Common myeloid progenitor, CD34-positive (primary cell): ENCODE measurements around the gene PDGFA.

Source experiments
- CTCF ChIA-PET: fragments of 350-600 bp; sonication (Branson Sonifier 250); formaldehyde crosslinking; loops from one replicate; lab custom pipeline; 2021; ENCODE audit warnings: antibody characterized with exemption; lab: Charles Lee
- POLR2A ChIA-PET: fragments of 350-600 bp; sonication (Branson Sonifier 250); formaldehyde crosslinking; loops from one replicate; lab custom pipeline; 2021; ENCODE audit warnings: antibody characterized with exemption; lab: Charles Lee
- DNase-seq, 3 donors: peaks; one replicate each; pipeline versions ENCODE4 v3.0.0 to v3.0.0-alpha.2; 2013
- H3K27ac ChIP-seq, 2 experiments: 1 replicate in 1 of 2; 2 replicates in 1 of 2; pipeline ENCODE4 v1.7.0; 2013; ENCODE audit warnings: inconsistent platforms in 2 of 2, low read length in 2 of 2, mild to moderate bottlenecking in 2 of 2, low read depth in 1 of 2, moderate library complexity in 1 of 2; ENCODE audit not compliant: severe bottlenecking in 2 of 2, insufficient read depth in 1 of 2, poor library complexity in 1 of 2
- H3K27me3 ChIP-seq, 5 experiments: replicated peaks in 2 of 5; 1 replicate in 3 of 5; 2 replicates in 2 of 5; pipeline versions ENCODE4 v1.6.1 to v1.7.0; 2013; ENCODE audit warnings: low read length in 4 of 5, mild to moderate bottlenecking in 2 of 5, moderate library complexity in 2 of 5, inconsistent platforms in 1 of 5; ENCODE audit not compliant: insufficient read depth in 5 of 5, control insufficient read depth in 4 of 5
- H3K36me3 ChIP-seq, 4 experiments: 1 replicate in 2 of 4; 2 replicates in 2 of 4; pipeline versions ENCODE4 v1.6.1 to v1.7.0; 2013; ENCODE audit warnings: low read length in 3 of 4, control low read depth in 1 of 4, mild to moderate bottlenecking in 1 of 4; ENCODE audit not compliant: control insufficient read depth in 4 of 4, insufficient read depth in 4 of 4
- H3K4me1 ChIP-seq, 4 experiments: 1 replicate in 3 of 4; 2 replicates in 1 of 4; pipeline versions ENCODE4 v1.6.1 to v1.7.1; 2013; ENCODE audit warnings: low read length in 3 of 4, mild to moderate bottlenecking in 3 of 4, control low read depth in 1 of 4, inconsistent platforms in 1 of 4, moderate library complexity in 1 of 4; ENCODE audit not compliant: control insufficient read depth in 4 of 4, insufficient read depth in 4 of 4; ENCODE audit errors: control extremely low read depth in 1 of 4
- H3K4me3 ChIP-seq, 7 experiments: 1 replicate in 4 of 7; 2 replicates in 3 of 7; pipeline versions ENCODE4 v1.5.1 to v1.7.0; 2013; ENCODE audit warnings: mild to moderate bottlenecking in 7 of 7, low read length in 6 of 7, moderate library complexity in 6 of 7, inconsistent platforms in 2 of 7, low read depth in 2 of 7, control low read depth in 1 of 7; ENCODE audit not compliant: insufficient read depth in 4 of 7, control insufficient read depth in 1 of 7; ENCODE audit errors: extremely low read depth in 1 of 7
- H3K9me3 ChIP-seq, 5 experiments: 1 replicate in 4 of 5; 2 replicates in 1 of 5; pipeline versions ENCODE4 v1.6.1 to v1.7.1; 2013; ENCODE audit warnings: low read length in 4 of 5, mild to moderate bottlenecking in 2 of 5, inconsistent platforms in 1 of 5, low read depth in 1 of 5, moderate library complexity in 1 of 5; ENCODE audit not compliant: control insufficient read depth in 4 of 5, insufficient read depth in 2 of 5; ENCODE audit errors: control extremely low read depth in 1 of 5
- WGBS: methylation state at CpG from one replicate; pipeline ENCODE4 v1.1.5; 2013; ENCODE audit not compliant: insufficient coverage; 5-methylcytosine and 5-hydroxymethylcytosine counted together

The PDGFA gene

GRCh38 chr7:510782-511281 lies 8.8 kb downstream of the PDGFA start:
- no peak overlapping the region for H3K4me3 ChIP-seq
- H3K36me3 ChIP-seq, result no peaks in the 10 kb centered on the region
- DNase-seq, result no peak
- ChIA-PET POLR2A (no interaction called here), CTCF (no interaction called here)
- peaks cover 0 to 27% (median 10%) of the 10 kb centered on the region in 5 experiments for H3K27me3 ChIP-seq
- WGBS, result 95% methylated on average over 23 of the region's 25 CpGs
- no peak overlapping the region for H3K27ac ChIP-seq
- H3K4me1 ChIP-seq, result no peaks in the 10 kb centered on the region
- H3K9me3 ChIP-seq, result no peaks in the 10 kb centered on the region

- no peaks in the 10 kb centered on the region for H3K36me3 ChIP-seq
- CTCF ChIA-PET, result interaction anchor here (1.0 kb wide), 1 partner anchor 70 kb away, joined by 4 read pairs; no protein-coding TSS in a partner anchor
- H3K4me1 ChIP-seq, result no peaks in the 10 kb centered on the region
- 96% methylated on average over 10 of the region's 17 CpGs for WGBS
- H3K27me3 ChIP-seq, result peaks cover 0 to 20% (median 5%) of the 10 kb centered on the region in 5 experiments
- H3K4me3 ChIP-seq, result no peak overlapping the region
- no peak overlapping the region for H3K27ac ChIP-seq
- no peaks in the 10 kb centered on the region for H3K9me3 ChIP-seq
- no peak for DNase-seq
- POLR2A ChIA-PET, result no interaction called here
Measured at GRCh38 chr7:510131-510481, 9.5 kb downstream of the PDGFA start.

- WGBS, result 95% methylated on average over 17 of the region's 20 CpGs
- Histone ChIP-seq H3K36me3 (no peaks in the 10 kb centered on the region), H3K27ac (no peak overlapping the region), H3K27me3 (peaks cover 0 to 15% (median 4%) of the 10 kb centered on the region in 5 experiments), H3K4me3 (no peak overlapping the region), H3K9me3 (no peaks in the 10 kb centered on the region), H3K4me1 (no peaks in the 10 kb centered on the region)
- ChIA-PET CTCF (interaction anchor here (1.0 kb wide), 1 partner anchor 69 kb away, joined by 4 read pairs; no protein-coding TSS in a partner anchor), POLR2A (no interaction called here)
- no peak for DNase-seq
Measured at GRCh38 chr7:509426-510130, 10.1 kb downstream of the PDGFA start.

- Histone ChIP-seq H3K4me3 (no peak overlapping the region), H3K27ac (no peak overlapping the region)
- CTCF ChIA-PET, result no interaction called here
Measured at GRCh38 chr7:508461-509170, 11.0 kb downstream of the PDGFA start.

GRCh38 chr7:507623-508300 lies 11.9 kb downstream of the PDGFA start:
- Histone ChIP-seq H3K4me3 (no peak overlapping the region), H3K36me3 (no peaks in the 10 kb centered on the region), H3K27me3 (peaks cover 0 to 2% (median 0%) of the 10 kb centered on the region in 5 experiments), H3K9me3 (no peaks in the 10 kb centered on the region), H3K27ac (no peak overlapping the region), H3K4me1 (no peaks in the 10 kb centered on the region)
- ChIA-PET CTCF (no interaction called here), POLR2A (no interaction called here)
- 99% methylated on average over 7 of the region's 17 CpGs for WGBS
- no peak for DNase-seq

More at GRCh38 chr7:508461-509170, 11.0 kb downstream of the PDGFA start:
- H3K4me1 ChIP-seq, result no peaks in the 10 kb centered on the region
- no peaks in the 10 kb centered on the region for H3K36me3 ChIP-seq
- no peaks in the 10 kb centered on the region for H3K9me3 ChIP-seq
- 96% methylated on average over 10 of the region's 12 CpGs for WGBS
- peaks cover 0 to 8% (median 0%) of the 10 kb centered on the region in 5 experiments for H3K27me3 ChIP-seq
- DNase-seq, result no peak
- POLR2A ChIA-PET, result no interaction called here

- no peaks in the 10 kb centered on the region for H3K9me3 ChIP-seq
- no peak for DNase-seq
- WGBS, result 95% methylated on average over 12 of the region's 15 CpGs
- H3K4me3 ChIP-seq, result no peak overlapping the region
- ChIA-PET CTCF (no interaction called here), POLR2A (no interaction called here)
- no peaks in the 10 kb centered on the region for H3K4me1 ChIP-seq
- H3K36me3 ChIP-seq, result no peaks in the 10 kb centered on the region
- no peaks in the 10 kb centered on the region for H3K27me3 ChIP-seq
- no peak overlapping the region for H3K27ac ChIP-seq
Measured at GRCh38 chr7:506921-507622, 12.6 kb downstream of the PDGFA start.
